ENCODE data around the gene PKM. TPM values are rescaled to one million over a fixed set of nuclear protein-coding genes. Genes with fewer than 3 reads are reported as not detected.
A peak's percentile ranks its signal among the peaks of the same experiment; 100 is the strongest.

Gene PKM
- total and polyA plus RNA-seq, 8 donors: 79.9 to 452 (median 272) TPM

DNA sequence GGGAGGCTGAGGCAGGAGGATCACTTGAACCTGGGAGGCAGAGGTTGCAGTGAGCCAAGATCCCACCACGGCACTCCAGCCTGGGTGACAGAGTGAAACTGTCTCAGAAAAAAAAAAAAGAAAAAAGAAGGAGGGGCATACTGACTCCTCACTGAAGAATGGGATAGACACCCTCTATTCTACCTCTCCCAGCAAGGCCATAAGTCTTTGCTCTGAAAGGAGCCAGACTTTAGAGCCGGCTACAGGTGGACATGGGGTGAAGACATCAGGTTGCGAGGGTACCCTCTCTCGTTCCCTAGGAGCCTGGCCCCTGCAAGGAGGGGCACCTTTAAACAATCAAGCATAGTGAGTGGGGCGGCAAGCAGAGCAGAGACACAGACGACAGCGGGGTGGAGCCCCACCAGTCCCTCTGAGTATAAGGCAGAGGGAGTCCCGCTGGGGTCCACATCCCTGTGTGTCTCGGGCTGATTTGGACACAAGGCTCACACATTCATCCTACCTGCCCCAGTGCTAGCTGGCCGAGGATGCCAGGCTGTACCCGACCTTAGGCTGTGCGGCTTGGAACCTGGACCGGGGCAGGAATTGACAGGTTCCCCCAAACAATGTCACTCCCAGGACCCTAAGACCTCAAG lies 34.5 kb downstream of the PKM start:
- H3K27me3 ChIP-seq: peaks cover 0 to 14% (median 10%) of the 10 kb centered on the region in 3 donors
- peak overlapping the region in 3 of 4 donors; percentile 52 to 59 (median 59) for H3K4me3 ChIP-seq
- H3K4me1 ChIP-seq: peaks cover 6 to 39% (median 12%) of the 10 kb centered on the region in 4 donors
- H3K36me3 ChIP-seq: peaks cover 20 to 33% (median 32%) of the 10 kb centered on the region in 4 donors
- intact Hi-C loops (cut with DNase I; ENCODE audit: low total_unique reads): no loop called here
- TF ChIP-seq EP300 (IDR thresholded peaks at IDR 0.05): no peak
- TF ChIP-seq, protein P1, sequence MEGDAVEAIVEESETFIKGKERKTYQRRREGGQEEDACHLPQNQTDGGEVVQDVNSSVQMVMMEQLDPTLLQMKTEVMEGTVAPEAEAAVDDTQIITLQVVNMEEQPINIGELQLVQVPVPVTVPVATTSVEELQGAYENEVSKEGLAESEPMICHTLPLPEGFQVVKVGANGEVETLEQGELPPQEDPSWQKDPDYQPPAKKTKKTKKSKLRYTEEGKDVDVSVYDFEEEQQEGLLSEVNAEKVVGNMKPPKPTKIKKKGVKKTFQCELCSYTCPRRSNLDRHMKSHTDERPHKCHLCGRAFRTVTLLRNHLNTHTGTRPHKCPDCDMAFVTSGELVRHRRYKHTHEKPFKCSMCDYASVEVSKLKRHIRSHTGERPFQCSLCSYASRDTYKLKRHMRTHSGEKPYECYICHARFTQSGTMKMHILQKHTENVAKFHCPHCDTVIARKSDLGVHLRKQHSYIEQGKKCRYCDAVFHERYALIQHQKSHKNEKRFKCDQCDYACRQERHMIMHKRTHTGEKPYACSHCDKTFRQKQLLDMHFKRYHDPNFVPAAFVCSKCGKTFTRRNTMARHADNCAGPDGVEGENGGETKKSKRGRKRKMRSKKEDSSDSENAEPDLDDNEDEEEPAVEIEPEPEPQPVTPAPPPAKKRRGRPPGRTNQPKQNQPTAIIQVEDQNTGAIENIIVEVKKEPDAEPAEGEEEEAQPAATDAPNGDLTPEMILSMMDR (IDR thresholded peaks at IDR 0.05): no peak
- DNase-seq: no peak
- WGBS, 5 donors: 73 to 88% (median 85%) methylated on average over 13 of the region's 13 CpGs
- H3K27ac ChIP-seq: no peak overlapping the region
- no peaks in the 10 kb centered on the region for H3K9me3 ChIP-seq

DNA sequence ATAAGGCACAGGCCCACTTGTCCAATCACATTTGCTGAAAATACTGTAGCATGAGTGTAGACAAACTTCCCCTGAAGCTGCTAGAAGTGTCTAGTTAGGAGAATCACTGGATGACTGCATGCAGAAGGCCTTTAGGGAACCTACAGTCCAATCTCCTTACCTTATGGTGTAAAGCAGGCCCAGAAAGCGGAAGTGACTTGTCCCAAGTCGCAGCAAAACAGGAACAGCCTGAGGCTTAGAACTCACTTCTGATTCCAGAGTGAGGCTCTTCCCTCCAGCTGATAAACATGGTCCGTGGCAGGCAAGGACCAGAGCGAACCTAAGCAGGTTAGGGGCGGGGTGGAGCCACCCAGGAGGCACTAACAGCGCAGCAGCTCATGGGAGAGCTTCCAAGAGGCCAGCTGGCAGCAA lies 35.9 kb downstream of the PKM start:
- TF ChIP-seq POLR2AphosphoS5 (IDR thresholded peaks at IDR 0.05) (peak in 1 of 3 donors; percentile 7), EP300 (IDR thresholded peaks at IDR 0.05) (no peak)
- peak overlapping the region in 1 of 5 donors; percentile 1 for H3K27ac ChIP-seq
- intact Hi-C loops (cut with DNase I; ENCODE audit: low total_unique reads): no loop called here

DNA sequence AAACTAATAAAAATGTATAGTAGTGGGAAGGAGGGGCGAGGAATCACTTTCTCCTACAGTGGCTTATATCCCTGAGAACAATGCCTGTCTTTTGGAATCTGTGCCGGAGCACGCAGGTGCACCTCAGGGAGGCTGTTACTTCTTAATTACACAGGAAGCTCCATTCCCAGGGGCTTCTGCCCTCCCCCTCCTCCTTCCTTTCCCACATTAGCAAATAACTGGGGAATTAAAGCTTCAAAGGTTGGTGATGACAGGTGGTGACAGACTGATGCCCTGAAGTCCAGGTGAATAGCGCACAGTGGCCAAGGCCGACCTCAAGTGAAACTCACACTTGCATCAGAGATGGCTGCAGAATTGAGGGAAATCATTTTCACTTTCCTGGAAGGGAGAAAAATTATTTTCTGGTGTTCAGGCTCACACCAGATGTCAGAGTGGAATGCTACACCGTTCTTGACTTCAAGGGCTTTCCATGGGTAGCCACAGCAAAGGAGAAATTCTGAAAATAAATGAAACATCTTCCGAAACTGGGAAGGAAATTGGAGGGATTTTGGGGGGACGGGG lies 37.1 kb downstream of the PKM start:
- H3K27ac ChIP-seq: no peak overlapping the region
- TF ChIP-seq, protein P1 (IDR thresholded peaks at IDR 0.05): no peak
- TF ChIP-seq POLR2AphosphoS5 (IDR thresholded peaks at IDR 0.05) (no peak), POLR2A (IDR thresholded peaks at IDR 0.05) (no peak), EP300 (IDR thresholded peaks at IDR 0.05) (no peak)
- no peaks in the 10 kb centered on the region for H3K9me3 ChIP-seq
- intact Hi-C loops (cut with DNase I; ENCODE audit: low total_unique reads): no loop called here
- H3K27me3 ChIP-seq: peaks cover 0 to 21% (median 10%) of the 10 kb centered on the region in 3 donors
- no peak for DNase-seq
- 82 to 91% (median 90%) methylated on average over 8 of the region's 8 CpGs for WGBS, 5 donors
- H3K4me1 ChIP-seq: peaks cover 6 to 30% (median 12%) of the 10 kb centered on the region in 4 donors
- H3K4me3 ChIP-seq: no peak overlapping the region
- peaks cover 6 to 7% (median 6%) of the 10 kb centered on the region in 4 donors for H3K36me3 ChIP-seq

More for the DNA sequence above, 35.9 kb downstream of the PKM start:
- 27 to 52% (median 47%) methylated on average over 5 to 6 of the region's 6 CpGs for WGBS, 5 donors
- peaks cover 0 to 21% (median 10%) of the 10 kb centered on the region in 3 donors for H3K27me3 ChIP-seq
- peaks cover 6 to 36% (median 12%) of the 10 kb centered on the region in 4 donors for H3K4me1 ChIP-seq
- DNase-seq: peak in 1 of 2 donors; percentile 41
- H3K4me3 ChIP-seq: no peak overlapping the region
- no peaks in the 10 kb centered on the region for H3K9me3 ChIP-seq
- peaks cover 12 to 19% (median 18%) of the 10 kb centered on the region in 4 donors for H3K36me3 ChIP-seq

DNA sequence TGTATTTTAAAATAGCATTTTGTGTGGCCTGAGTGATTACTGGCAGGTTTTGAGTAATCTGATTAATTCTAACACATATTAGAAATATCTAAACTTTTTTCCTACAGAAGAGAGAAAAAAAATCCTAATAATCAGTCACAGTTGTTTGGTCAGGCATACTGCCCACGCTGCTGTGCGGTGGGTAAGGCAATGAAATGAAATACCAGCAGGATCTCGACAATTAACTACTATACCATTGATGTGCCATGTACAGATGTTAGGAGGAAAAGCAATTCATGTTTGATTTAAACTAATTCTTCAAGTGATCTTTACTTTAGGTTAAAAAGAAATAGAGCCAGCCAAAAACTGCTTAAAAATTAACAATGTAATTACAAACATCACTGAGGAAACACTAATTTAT lies 38.6 kb downstream of the PKM start:
- no peak overlapping the region for H3K27ac ChIP-seq
- no peaks in the 10 kb centered on the region for H3K36me3 ChIP-seq
- DNase-seq: no peak
- H3K4me3 ChIP-seq: no peak overlapping the region
- no peaks in the 10 kb centered on the region for H3K9me3 ChIP-seq
- WGBS, 5 donors: 21 to 50% (median 34%) methylated on average over 3 of the region's 3 CpGs
- TF ChIP-seq, protein P1 (IDR thresholded peaks at IDR 0.05): no peak
- TF ChIP-seq POLR2A (IDR thresholded peaks at IDR 0.05): no peak
- TF ChIP-seq POLR2AphosphoS5 (IDR thresholded peaks at IDR 0.05): no peak
- H3K27me3 ChIP-seq: peaks cover 0 to 22% (median 9%) of the 10 kb centered on the region in 3 donors
- intact Hi-C loops (cut with DNase I; ENCODE audit: low total_unique reads): no loop called here
- peaks cover 6 to 19% (median 9%) of the 10 kb centered on the region in 4 donors for H3K4me1 ChIP-seq
